NCI-H1436 (cell line): ENCODE measurements around the gene OR5T1.

ENCODE experiments used
- DNase-seq: peaks from one replicate; lab custom pipeline; 2025; lab: John Stamatoyannopoulos, UW

OR5T1 gene

DNA sequence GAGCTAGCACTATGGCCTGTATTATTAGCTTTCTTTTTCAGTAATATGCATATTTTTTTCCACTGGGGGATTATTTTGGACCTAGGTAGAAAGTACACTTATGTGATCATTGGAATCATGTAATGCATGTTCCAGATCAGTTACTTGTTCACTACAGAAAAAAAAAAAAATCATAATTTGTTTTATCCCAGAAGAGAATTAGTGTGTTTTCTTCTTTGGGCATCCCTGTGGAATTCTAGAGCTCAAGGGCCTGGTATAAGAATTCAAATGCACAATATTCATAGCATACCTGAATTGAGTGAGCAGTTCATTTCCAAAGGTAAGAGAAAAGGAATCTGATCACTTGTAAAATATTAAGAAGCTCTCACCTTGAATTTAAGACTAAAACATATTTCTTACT is at the start of gene OR5T1:
Gene OR5T1, plus strand, starts transcription at position 301 of the 400 bp plus-strand sequence. CDS start 1,485 bp downstream, outside the sequence.
- no peak for DNase-seq

DNA sequence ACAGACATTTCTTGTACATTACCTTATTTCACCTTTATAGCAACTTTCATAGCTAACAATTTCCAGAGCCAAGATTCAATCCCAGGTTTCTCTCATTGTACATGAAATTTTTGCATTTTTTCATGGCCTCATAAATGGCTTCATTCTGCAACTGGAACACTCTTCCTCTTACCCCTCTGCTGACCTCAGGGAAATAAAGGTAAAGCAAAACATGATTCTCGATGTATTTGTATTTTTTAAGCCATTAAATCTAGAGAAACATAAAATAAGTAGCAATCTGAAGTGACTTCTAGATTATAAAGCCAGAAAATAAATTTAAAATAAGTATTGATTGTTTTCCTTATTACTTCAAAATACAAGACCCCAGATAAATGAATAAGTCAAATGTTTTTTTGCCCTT is 39.8 kb upstream of the OR5T1 start, which contains the start of gene OR5T2:
Gene OR5T2, minus strand, starts transcription at position 101 of the 400 bp plus-strand sequence. CDS start 1,193 bp downstream, outside the sequence.
- DNase-seq: no peak

DNA sequence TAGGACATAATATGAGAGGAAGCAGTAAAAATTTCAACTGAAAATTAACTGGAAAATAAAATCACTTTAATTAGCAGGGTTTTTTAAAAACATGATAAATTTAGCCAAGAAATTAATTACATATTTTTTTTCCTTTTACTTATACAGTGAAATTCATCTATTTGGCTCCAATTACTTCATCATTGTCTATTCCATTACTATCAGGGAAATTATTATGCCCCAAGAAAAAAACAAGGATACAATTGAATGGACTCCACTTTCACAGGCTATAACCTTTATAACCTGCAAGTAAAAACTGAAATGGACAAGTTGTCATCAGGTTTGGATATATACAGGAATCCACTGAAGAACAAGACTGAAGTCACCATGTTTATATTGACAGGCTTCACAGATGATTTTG is 22.0 kb upstream of the OR5T1 start, which contains the start of gene OR5T3:
Gene OR5T3, plus strand, starts transcription at position 301 of the 400 bp plus-strand sequence. Its CDS starts 0 bp downstream, at position 301.
- no peak for DNase-seq

DNA sequence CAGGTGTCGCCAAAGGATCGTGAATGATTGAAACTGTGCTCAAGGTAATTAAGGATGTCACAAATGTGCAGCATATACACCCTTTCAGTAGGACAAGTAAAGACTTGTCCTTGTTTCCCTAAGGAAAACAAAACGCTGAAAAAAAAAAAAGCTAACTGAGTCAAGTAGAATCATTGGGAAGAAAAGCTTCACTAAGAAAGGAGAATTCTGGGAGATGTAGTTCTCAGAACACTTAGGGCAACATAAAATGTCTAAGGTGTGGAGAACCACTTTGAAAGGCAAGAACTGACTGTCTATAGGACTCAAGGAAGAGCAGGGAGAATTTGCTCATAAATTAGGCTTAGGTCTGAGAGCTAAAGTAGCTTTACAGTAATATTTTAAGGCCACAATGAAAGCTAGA is 2.9 kb upstream of the OR5T1 start:
- no peak for DNase-seq

DNA sequence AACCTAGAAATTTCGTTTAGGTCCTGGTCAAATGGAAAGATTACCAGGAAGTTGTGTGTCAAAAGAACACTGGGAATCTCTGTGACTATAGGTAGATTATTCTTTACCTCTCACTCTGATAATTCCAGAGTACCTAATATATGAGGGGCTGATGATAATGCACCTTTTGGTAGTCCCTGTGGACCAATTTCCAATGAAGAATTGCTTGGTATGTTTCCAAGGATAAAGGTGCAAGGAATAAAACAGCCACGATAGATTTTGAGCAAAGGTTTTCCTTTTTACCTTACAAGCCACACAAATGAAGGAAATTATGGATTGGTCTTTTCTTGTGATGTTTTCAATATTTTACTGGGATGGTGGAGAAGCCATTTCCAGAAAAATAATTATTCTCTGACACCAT is 18.2 kb downstream of the OR5T1 start, which contains the start of gene OR8H1:
Gene OR8H1, minus strand, starts transcription at position 101 of the 400 bp plus-strand sequence. CDS start 1,192 bp downstream, outside the sequence.
- no peak for DNase-seq

DNA sequence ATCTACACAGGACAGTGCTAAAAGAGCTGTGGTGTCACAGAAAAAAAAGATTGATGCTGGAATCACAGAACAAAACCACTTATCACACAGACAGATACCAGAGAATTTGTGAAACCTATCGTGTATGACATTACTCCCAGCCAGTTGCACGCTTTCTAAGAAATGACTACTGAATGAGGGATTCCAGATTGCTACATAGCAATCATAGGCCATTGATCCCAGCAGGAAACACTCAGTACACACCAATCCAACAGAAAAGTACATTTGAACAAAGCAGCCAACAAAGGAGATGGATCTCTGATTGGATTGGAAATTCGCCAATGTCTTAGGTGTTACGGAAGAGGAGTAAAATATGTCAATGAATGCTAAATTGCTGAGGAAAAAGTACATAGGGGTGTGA is 22.9 kb downstream of the OR5T1 start:
- DNase-seq: no peak

DNA sequence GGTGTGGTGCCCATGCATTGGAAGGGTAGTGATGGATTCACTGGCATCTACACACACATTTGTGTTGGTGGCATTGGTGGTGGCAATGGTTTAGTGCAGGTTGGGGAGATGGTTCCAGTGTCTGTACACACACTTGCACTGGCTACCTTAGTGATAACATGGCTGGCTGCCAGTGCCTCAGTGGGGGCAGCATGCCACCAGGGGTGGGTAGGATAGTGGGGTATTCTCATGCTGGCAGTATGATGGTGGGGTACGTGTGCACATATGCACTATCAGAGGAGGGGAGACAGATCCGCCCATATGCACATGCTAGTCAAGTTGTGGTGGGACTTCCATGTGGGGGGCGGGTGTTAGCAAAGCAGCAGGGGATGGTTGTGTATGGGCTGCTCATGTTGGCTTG is 33.9 kb downstream of the OR5T1 start:
- DNase-seq: no peak

DNA sequence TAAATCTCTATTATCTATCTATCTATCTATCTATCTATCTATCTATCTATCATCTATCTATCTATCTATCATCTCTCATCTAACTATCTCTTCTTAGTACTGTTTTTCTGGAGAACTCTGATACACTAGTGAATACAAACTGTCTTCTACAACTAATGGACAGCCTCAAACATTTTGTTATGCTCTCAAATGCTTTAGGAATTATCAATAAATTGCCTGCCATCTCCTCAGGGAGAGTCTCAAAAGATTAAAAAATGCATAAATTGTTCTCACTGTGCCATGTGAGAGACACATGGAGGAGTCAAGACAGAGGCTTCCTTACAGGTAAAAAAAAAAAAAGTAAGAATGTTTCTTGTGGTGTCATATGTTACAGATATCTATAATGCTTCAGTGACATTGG is 40.9 kb downstream of the OR5T1 start, which contains the start of gene OR8K3:
Gene OR8K3, plus strand, starts transcription at position 301 of the 400 bp plus-strand sequence. CDS start 3,163 bp downstream, outside the sequence.
- DNase-seq: no peak
